ENCODE data around the gene TRIM68.

GRCh38 chr11:4565371-4565770, 42.7 kb downstream of the TRIM68 start:
- TF ChIP-seq CTCF (IDR thresholded peaks at IDR 0.05; ENCODE audit: insufficient read depth, low read length, poor library complexity, severe bottlenecking) = no peak
- no peak for TF ChIP-seq EZH2phosphoT487 (conservative IDR thresholded peaks at IDR 0.05; ENCODE audit: low read length)
